HG03066 (cell line): Measurements from ENCODE around the gene CHRNA9.

Source experiments
- ATAC-seq: cut with Tn5 transposase; IDR thresholded peaks from one replicate; pipeline ENCODE4 v1.9.1; 2021; ENCODE audit warnings: low read depth; ENCODE audit not compliant: unreplicated experiment

CHRNA9 gene

DNA sequence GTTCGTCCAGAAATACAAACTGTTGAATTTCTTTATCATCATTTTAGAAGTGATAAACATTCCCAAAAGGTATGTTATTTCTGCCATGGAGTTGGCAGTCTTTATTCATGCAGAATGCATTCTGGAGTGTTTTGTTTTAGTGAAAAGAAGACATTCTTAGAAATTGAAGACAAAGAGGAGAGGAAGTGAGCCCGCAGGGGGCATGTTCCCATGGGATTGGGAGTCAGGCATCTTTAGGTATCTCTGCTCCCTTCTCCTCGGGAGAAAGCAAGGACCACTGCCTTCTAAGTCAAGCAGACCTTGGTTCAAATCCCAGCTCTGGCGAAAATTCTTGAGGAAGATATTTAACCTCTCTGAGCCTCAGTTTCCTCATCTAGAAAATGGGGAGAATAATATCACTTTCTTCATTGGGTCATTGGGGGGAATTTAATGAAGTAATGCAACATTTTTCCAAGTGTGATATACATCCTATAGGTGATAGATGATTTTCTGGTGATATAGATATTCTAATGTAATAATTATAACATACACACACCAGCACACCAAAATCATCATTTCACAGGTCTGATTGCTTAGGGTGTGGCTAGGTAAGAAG is 26.5 kb upstream of the CHRNA9 start:
- no peak for ATAC-seq

- no peak for ATAC-seq
Measured at GRCh38 chr4:40309250-40309774, 25.8 kb upstream of the CHRNA9 start.

GRCh38 chr4:40310225-40310624 is 24.9 kb upstream of the CHRNA9 start:
- ATAC-seq, result no peak

GRCh38 chr4:40311811-40312346 is 23.3 kb upstream of the CHRNA9 start:
- no peak for ATAC-seq

DNA sequence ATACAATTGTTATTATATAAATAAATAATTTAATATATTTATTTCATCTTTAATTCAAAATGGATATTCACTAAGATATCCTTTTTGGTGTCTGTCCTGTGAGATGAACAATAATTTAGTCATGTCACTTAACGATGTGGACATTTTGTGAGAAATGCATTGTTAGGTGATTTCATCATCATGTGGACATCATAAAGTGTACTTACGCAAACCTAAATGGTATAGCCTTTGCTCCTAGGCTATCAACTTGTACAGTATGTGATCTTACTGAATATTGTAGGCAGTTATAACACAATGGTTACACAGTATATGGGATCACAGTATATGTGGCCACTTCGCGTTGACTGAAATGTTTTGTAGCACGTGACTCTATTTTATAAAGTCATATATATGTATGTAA is 20.2 kb upstream of the CHRNA9 start:
- ATAC-seq, result no peak

GRCh38 chr4:40316333-40316781 is 18.8 kb upstream of the CHRNA9 start:
- no peak for ATAC-seq

- no peak for ATAC-seq
Measured at GRCh38 chr4:40316782-40317635, 18.1 kb upstream of the CHRNA9 start.

- ATAC-seq, result no peak
Measured at GRCh38 chr4:40317916-40318658, 17.0 kb upstream of the CHRNA9 start.

- ATAC-seq, result no peak
Measured at GRCh38 chr4:40321574-40322275, 13.4 kb upstream of the CHRNA9 start.

DNA sequence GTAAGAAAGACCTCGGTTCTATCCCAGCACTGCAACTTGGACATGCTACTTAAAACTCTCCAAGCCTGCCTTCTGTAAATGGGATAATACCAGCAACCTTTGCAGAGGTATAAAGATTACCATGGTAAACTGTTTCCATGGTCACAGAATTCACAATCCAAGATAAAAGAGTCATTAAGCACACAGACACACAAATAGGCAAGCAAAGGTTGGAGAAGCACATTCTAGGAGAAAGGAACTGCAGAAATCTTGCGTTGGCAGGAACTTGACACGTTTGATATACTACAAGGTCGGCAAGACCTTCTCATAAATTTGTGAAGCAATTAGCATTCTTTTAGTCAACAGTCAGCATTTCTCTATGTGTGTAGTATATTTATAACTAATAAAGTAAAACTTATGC is 12.3 kb upstream of the CHRNA9 start:
- no peak for ATAC-seq

DNA sequence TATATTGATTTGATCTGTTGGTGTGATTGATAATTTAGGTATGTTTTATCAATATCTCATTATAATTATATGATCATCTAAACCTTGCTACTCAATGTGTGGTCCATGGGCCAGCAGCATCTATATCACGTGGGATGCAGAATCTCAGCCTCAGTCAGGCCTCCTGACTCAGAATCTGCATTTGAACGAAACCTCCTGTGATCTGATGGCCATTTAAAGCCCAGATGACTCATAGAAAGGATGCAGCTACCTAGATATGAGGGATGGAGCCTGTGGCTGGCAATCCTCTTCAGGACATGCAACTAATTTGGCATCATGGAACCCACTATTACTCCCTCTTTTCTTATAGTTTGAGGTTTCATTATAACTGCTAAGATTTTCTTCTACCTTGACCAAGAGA is 11.3 kb upstream of the CHRNA9 start:
- ATAC-seq, result no peak

DNA sequence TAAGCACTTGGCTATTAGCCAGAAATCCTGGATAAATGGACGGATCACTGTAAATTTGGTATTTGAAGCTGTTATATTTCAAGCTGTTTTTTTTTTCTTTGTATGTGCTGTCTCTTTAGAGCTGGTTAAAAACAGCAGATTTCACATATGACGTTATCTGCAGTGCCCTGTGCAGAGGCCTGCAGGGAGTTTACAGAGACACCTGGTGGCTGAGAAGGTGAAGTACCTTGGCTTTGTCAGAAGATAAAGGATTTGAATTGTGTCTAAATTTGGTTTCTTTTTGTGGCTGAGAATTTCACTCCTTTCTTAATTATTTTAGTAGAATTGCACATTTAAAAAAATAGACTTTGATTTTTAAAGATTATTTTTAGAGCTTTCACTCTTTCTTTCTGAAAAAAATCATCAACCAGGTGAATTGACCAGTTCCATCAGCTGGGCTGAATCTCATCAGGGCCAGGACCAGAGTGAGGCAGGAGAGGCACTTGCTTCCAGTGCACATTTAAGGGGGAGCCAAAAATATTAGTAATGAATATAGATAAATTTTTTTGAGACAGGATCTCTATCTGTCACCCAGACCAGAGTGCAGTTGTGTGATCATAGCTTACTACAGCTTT is 9.6 kb upstream of the CHRNA9 start:
- ATAC-seq, result peak; percentile 96

- ATAC-seq, result no peak
Measured at GRCh38 chr4:40327340-40327739, 7.8 kb upstream of the CHRNA9 start.

DNA sequence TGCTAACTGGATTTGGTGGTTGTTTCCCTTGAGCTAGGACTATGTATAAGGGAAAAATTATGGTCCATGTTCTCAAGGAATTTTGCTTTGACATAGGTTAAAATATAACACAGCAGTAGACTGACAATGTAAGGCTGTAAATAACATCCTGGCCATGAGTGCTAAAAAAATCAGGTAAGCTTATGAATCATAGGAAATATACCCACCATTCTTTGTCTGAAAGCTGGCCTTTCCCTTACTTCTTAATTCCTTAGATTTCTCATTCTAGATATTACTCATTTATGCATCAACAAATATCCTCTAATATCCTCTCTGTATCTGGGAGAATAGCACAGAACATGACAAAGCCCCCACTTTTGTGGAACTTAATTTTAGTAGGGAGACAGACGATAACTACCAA is 6.8 kb upstream of the CHRNA9 start:
- no peak for ATAC-seq

GRCh38 chr4:40329805-40330204 is 5.3 kb upstream of the CHRNA9 start:
- no peak for ATAC-seq

DNA sequence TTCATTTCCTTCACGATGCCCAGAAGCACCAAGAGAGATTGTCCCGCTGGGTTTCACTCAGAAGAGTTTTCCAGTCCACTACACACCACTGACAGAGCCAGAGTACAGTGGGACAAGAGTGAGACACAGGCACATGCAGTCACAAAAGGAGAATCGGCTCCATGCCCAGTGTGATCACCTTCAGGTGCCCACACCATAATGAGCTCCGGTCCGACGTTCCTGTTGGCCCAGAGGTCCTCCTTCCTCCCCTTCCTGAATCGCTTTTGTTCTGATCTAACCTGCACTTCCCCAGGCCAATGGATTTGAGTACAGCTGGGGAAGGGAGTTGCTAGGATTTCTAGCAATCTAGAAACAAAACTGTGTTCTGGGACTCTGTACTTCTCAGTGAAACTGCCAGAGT is 4.6 kb upstream of the CHRNA9 start:
- ATAC-seq, result no peak

DNA sequence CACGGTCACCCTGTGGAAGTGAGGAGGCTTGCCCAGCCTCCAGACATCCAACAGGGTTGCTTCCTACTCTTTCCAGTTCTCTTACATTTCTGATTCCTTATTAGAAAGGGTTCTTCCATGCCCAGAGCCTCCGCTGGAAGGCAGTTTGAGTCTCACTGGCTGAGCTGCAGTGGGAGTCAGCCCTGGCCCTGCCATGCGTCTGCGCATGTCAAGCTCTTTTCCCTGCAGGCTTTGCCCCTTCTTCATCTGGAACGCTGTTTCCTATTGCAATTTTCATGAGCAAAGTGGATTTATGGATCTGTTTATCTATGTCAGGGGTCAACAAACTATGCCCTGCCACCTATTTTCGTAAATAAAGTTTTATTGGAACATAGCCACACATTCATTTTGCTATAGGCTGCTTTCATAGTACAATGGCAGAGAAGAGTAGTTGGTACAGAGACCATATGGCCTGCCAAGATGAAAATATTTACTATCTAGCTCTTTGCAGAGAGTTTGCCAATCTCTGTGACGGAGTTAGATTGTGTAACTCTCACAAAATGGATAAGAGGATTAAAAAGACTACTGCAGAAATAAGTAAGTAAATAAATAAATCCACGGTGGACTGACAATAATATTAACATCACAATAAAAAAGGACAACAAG is 3.9 kb upstream of the CHRNA9 start:
- ATAC-seq, result no peak

DNA sequence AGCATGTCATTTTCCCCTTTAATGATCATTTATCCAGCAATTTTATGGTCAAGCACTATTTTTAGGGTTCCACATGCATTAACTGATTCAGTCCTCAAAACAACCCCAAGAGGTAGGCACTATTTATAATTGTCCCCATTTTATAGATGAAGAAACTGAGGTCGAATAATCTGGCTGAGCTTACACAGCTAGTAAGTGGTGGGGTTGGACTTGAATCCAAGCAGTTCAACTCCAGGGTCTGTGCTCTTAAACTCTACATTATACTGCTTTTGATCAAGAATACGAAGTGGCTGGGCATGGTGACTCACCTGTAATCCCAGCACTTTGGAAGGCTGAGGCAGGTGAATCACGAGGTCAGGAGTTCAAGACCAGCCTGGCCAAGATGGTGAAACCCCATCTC is 3.2 kb upstream of the CHRNA9 start:
- ATAC-seq, result no peak

DNA sequence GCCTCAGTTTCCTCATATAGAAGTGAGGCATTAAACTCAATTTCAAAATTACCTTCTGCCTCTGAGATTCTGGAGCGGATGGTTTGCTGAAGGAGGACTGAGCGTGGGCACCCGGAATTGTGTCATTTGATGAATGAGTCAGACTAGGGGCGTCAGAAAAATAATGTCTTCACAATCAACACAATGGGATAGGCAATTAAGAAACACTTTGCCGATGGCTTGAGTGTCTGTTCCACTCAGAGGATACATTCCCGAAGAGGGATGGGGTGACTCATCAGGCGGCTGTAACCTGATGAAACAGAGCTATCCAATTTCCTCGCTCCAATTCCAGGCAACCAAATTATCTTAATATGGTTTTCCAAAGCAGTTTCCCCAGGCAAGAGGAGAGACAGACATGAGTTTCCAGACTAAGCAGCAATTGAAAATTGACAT is 1.2 kb upstream of the CHRNA9 start:
- ATAC-seq, result no peak
